Measurements from ENCODE around the gene MLPH. TPM values are rescaled to one million over a fixed set of nuclear protein-coding genes. Genes with fewer than 3 reads are reported as not detected.

MLPH gene
- total RNA-seq, 2 experiments from 2014 or later, result not detected

DNA sequence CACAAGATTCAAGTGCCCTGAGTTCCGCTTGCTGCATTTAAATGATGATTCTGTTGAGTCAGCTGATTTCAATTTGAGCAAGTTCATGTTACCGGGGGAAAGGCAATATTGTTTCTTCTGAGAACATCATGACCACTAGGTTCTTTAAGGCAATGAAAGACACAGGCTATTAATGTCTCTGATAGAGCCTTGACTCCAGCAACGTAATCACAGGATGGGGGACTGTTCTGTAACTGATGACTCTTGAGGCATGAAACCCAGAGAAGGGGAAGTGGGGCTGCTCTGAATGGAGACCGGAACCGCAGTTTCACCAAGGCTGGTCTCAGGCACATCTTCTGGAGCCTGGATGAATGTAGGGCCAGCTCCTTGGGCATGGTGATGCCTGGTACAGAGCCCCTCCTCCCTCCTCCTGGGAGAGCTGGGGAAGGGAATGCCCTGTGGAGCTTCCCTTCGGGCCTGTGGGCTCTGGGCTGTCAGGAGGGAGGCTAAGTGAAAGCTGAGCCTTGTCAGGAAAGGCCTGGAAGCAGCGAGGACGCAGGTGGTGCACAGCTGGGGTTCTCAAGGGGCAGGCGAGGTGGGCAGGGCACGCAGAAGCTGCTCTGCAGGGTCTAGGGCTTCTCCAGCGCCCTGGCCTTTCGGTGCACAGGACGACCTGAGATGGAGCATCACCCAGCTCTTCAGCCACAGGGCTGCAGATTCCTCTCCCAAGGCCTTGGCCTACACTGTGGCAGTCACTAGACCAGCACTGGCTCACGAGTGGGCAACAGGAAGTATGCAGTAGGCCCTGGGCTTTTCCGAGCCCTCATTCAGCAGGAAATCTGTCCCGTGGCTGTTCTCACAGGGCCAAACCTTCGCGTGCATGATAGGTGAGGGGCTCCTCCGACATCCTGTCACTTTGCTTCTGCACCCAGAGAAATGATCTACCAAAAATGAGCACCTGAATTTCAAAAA is 42.7 kb downstream of the MLPH start:
- ChIA-PET POLR2A (no interaction called here), CTCF (interaction anchor here (1.1 to 2.6 kb wide), 2 partner anchors 17 to 30 kb away, joined by 3 to 7 read pairs; no protein-coding TSS in a partner anchor)

DNA sequence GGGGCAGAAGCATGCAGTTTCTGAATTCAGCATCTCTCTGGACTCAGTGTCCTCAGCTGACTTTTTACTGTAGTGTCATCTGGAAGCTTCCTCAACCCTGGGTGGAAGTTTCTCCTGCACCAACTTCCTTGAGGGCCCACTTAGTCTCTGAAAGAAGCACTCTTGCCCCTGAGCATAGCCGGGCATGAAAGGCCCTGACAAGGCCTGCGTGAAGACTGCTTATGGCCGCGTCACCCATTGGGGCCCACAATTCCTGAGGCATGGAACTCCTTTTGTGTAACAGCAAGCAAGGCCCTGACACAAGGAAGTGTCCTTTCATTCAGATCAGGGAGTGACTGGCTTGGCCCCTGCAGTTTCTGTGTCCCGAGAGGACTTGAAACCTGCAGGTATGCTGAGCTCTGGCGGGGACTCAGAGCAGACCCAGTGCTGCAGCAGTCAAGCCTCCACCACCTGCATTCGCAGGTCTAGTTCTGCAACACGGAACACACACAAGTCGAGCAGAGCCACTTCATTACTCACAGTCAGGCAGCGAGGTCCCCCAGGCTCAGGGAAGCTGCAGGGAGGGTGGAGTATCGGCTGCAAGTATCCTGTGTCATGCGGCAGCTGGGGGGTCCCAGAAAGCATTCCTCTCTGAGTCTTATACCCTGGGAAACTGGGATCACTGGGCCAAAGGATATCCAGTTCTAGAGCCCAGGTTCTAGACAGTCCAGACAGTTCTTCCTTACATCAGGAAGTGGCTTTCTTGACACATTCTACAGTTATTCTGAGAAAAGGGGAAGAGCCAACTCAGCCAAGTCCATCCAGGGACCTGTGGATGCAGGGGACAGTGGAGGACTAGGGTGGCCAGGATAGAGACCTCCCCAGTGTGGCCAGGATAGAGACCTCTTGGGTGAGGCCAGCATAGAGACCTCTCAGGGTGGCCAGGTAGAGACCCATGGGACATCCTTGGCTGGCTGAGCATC is 43.7 kb downstream of the MLPH start:
- ChIA-PET POLR2A (no interaction called here), CTCF (interaction anchor here (1.1 to 2.6 kb wide), 2 partner anchors 18 to 29 kb away, joined by 3 to 7 read pairs; no protein-coding TSS in a partner anchor)

DNA sequence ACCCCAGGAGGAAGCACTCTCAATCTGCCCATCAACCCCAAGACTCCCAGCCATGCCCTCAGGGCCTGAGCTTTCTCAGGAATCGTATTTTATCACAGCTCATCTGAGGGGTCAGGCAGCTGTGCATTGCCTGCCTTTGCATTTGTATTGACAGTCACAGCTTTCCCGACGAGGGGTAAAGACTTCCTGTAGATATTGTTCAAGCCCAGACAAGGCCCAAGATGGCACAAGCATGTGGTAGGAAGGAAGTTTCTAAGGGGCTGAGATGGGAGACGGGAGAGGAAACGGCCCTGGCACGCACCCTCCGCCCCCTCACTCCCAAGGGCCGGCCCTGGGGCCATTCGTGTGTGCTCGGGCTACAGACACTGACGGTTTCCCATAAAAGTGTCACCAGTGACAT is 45.1 kb downstream of the MLPH start:
- ChIA-PET CTCF (interaction anchor here (1.6 to 1.8 kb wide), 2 partner anchors 14 to 40 kb away, joined by 3 to 7 read pairs; no protein-coding TSS in a partner anchor), POLR2A (no interaction called here)

DNA sequence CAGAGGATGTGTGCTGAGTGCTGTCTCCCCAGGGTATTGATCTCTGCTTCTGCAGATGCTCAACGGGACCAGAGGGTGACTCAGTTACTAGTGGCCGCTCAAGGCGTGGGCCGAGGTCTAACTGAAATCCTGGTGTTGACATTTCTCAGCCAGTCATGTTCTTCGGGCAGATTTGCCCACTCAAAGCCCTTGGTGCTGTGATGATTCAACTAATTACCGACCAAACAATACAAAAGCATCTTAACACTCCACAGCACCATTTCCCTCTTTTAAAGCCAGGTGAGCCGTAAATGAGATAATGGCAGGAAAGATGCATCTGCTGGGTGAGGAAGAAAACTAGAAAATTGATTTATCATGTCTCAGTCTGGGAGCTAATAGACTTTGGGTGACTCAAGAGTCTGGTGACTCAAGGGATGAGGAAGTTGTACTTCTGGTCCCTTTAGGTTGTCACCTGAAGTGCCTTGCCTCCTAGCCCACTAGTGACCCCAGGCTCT is 46.7 kb downstream of the MLPH start:
- ChIA-PET POLR2A (no interaction called here), CTCF (no interaction called here)

DNA sequence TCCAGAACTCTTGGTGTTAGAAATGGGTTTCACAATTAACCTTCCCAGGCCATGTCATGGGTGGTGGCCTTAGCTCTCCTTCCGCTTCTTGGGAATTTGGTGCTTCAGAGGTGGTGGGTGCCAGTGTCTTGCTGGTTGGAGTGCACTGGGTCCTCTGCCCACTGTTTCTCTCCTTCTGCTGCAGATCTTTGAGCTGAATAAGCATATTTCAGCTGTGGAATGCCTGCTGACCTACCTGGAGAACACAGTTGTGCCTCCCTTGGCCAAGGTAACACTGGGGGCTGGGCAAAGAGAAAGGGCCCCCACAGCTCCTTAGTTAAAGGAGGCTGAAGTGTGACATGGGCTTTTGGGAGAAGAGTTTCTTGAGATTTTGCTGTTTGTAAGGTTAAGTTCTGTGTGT is 47.3 kb downstream of the MLPH start:
- ChIA-PET POLR2A (no interaction called here), CTCF (no interaction called here)

DNA sequence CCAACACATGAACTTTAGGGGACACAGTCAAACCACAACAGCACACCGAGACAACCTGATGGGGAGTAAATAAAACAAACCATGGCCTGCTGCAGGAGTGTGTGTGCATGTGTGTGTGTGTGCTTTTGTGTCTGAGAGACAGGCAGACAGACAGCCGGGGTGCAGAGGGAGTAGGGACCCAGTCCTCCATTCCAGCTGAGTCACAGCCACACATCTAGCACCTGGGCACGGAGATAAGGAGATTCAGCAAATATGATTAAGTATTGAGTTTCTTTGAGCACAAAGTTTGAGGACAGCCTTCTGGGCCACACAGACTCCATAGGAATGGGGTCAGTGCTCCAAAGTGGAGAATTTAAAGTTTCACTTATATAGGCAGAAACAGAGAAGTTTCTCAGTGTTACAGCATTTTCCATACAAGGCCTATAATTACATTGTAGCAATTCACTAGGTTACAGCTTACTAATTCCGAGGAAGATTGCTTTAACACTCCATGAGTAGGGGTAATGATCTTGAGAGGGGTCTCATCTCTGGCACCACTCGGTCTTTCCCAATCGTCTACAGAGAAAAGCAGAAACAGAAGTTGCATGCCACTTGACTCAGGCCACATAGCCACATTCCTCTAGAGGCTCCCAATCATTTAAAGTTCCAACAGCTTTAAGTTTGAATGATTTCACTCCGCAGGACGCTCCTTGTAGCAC is 48.5 kb downstream of the MLPH start:
- CTCF ChIA-PET, result interaction anchor here (0.7 to 1.3 kb wide), 2 partner anchors 23 to 36 kb away, joined by 4 read pairs; no protein-coding TSS in a partner anchor
- POLR2A ChIA-PET, result no interaction called here

DNA sequence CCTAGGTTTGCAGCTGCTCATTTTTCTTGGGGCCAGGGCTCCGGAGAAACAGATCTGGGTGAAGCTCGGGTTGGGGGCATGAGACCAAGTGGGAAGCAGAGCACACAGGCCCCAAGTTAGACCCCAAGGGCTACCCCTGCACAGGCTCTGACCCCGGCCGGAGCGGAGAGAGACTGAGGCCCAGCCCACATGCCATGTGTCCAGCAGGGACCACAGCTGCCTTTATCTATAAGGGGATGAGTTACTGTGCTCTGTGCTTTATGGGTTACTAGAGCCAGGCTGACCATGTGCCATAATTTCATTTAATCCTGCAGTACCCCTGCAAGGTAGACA is 49.0 kb downstream of the MLPH start:
- CTCF ChIA-PET, result interaction anchor here (0.7 to 1.3 kb wide), 2 partner anchors 24 to 36 kb away, joined by 4 read pairs; no protein-coding TSS in a partner anchor
- POLR2A ChIA-PET, result no interaction called here

DNA sequence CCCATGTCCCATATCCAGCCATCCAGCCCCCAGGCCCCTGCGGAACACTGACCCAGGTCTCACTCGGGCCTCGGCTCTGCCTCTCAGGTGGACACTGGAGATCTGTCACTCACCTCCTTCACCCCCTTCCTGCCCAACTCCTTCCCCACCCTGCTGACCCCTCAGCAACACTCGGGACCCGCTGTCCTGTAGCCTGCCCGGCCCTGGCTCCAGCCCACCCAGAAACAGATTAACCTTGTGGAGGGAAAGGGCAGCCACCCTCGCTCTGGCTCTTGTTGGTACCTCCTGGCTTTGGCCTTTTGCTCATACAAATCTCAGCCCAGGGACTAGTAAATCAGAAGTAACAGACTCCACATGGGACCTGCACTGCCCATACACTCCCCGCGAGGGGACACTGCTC is 49.6 kb downstream of the MLPH start:
- POLR2A ChIA-PET, result no interaction called here
- CTCF ChIA-PET, result interaction anchor here (1.3 kb wide), 1 partner anchor 35 kb away, joined by 4 read pairs; no protein-coding TSS in a partner anchor

DNA sequence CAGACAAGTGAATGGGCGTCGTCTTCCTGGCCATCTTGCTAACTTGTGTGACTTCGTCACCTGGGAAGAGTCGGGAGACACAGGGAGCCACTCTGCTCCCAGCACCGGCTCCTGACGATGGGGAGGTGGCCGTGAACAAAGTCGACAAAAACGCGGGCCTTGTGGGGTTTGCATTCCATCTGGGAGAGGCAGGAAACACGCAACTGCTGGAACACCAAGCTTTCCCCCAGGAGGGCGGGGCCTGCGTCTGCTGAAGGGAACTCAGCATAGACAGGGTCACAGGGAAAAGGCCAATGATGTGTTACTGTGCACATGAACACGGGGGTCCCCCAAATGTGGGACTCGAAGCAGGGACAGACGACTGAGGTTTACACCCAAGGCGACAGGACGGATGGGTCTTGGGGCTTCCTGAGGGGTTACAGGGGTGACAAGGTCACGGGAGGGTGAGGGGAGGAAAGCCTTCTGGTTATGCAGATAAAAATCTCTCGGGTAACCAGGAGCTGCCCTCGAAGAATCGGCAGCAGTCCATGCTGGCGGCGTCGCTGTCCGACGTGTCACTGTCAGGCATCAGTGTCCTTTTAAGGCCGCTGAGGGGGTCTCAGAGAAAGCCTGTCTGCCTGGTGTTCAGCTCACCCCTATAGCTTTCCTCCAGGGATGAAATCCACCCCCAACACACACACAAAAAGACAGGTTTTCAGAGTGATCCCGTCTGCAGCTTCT is 51.1 kb downstream of the MLPH start:
- ChIA-PET POLR2A (no interaction called here), CTCF (interaction anchor here (1.3 kb wide), 1 partner anchor 25 kb away, joined by 3 read pairs; no protein-coding TSS in a partner anchor)

DNA sequence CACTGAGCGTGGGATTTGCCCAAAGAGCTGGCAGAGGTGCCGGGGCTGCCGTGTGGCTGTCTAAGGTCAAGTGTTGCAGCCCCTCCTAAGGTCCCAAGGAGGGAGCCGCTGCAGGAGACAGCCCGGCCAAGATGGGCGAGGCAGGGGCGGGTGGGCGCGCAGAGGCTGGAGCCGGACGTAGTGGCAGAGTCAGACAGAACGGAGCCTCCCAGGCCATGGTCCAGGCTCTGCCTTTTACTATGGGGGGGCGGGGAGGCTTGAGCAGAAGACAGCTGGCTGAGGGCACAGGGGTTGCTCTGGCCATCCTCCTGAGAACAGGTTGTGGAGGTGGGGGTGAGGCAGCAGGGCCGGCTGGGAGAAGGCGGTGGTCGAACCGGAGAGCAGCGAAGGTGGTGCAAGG is 51.9 kb downstream of the MLPH start:
- ChIA-PET POLR2A (no interaction called here), CTCF (interaction anchor here (1.3 kb wide), 1 partner anchor 26 kb away, joined by 3 read pairs; no protein-coding TSS in a partner anchor)

DNA sequence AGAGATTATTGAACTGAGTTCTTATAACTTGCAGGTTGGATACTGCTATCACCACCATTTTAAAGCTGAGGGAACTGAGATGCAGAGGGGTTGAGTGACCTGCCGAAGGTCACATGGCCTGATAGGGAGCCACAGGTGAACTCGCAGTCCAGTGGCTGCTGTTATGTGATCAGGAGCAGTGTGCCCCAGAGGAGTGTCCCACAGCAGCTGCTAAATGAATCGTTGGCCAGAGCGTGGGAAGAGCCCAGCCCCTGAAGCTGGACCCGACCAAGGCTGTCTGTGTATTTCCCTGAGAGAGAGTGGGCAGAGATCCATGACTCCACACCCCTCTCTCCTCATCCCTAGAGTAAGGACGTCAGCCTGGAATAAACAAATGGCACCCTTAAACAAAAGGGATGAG is 52.6 kb downstream of the MLPH start:
- ChIA-PET CTCF (no interaction called here), POLR2A (no interaction called here)

DNA sequence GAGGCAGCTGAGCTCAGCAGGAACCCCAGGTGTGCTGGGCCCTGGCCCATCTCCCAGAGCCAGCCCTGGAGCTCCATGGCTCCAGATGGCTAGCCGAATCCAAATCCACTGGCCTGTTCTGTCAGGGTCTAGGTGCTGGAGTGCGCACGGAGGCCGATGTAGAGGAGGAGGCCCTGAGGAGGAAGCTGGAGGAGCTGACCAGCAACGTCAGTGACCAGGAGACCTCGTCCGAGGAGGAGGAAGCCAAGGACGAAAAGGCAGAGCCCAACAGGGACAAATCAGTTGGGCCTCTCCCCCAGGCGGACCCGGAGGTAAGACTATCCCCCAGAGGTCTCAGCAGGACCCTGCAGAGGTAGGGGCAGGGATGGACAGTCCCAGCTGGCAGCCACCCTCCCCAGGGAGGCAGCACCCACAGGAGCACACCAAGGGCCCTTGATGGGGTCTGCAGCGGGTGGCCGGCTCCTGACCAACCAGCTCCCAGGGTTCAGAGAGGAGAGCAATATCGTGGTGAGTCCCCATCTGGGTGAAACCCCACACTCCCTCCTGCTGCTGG is 53.2 kb downstream of the MLPH start:
- ChIA-PET CTCF (no interaction called here), POLR2A (no interaction called here)

DNA sequence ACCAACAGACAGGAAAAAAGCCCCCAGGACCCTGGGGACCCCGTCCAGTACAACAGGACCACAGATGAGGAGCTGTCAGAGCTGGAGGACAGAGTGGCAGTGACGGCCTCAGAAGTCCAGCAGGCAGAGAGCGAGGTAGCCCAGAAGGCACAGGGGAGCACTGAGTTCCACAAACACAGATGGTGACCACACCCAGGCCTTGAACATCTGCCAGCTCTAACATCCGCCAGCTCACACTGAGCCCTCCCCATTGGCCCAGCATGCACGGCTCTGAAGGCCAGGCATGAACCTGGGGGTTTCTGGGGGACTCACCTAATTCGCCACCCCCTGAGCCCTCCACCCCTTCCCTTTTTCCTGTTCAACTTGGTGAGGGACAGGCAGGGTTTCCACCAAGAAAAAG is 53.8 kb downstream of the MLPH start:
- ChIA-PET POLR2A (no interaction called here), CTCF (no interaction called here)

DNA sequence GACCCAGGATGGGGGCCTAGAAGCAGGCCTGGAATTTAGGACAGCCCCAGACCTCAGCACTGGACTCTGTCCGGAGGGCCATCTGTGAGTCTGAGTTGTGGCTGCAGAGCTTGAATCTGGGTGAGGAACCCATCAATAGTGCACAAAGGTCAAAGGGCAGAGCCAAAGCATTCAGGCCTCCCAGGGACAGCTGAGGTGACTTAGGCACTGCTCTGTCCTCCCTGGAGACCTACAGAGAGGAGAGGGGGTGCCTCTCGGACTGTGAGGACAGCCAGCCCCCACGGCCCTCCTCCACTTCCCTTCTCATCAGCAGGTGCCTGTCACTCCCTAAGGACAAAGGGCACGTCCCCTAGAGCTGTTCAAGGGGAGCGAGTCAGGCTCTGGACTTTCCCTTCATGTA is 54.2 kb downstream of the MLPH start:
- ChIA-PET POLR2A (no interaction called here), CTCF (no interaction called here)

DNA sequence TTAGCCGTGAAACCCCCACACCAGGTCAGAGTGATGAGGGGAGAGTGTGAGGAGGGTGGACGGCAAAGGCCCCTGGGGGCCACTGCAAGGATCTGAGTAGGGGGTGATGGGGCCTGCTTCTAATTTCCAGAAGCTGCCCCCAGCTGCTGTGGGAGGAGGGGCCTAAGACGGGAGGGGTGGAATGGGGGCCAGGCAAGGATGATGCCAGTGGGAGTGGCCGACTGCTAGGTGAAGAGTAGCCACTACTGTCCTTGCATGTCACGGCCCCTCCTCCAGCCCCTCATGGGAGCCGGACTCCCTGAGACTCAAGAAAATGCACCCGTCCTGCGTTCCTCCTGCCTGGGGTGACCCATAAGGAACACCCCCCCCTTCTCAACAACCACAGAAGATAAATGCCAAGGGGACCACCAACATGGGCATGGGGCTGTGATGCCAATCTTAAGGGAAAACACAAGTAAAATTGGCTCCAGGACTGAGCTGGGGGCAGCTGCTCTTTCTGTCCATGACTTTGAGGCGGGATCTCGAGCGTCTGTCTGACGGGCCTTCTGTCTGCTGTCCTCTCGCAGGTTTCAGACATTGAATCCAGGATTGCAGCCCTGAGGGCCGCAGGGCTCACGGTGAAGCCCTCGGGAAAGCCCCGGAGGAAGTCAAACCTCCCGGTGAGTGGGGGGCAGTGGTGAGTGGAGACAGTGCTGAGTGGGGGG is 55.1 kb downstream of the MLPH start:
- CTCF ChIA-PET, result no interaction called here
- POLR2A ChIA-PET, result no interaction called here

DNA sequence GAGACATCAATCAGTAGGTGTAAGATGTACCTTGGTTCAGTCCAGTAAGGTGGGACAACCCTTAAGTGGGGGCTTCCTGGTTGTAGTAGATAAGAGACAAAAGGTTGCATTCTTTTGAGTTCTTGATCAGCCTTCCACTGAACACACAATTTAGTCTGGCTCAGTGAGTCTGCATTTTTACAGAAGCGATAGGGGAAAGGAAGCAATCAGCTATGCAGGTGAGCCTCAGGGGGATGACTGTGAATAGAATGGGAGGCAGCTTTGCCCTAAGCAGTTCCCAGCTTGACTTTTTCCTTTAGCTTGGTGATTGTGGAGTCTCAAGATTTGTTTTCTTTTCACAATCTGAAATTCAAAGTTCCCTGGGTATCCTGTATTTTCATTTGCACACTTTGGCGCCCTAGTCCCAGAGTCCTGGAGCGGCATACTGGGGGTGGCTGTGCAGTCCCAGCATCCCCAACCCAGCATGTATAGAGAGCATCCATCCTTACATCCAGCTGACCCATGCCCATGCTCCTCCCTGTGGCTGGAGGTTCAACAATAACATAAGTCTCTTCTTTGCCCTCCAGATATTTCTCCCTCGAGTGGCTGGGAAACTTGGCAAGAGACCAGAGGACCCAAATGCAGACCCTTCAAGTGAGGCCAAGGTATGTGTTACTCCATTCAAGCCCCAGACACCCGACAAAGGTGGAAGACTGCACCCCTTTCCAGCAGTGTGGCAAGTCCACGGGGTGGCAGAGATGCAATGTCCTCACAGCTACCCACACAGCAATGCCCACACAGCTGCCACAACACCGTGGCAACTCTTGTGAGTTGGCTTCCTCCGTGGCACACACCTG is 59.2 kb downstream of the MLPH start:
- POLR2A ChIA-PET, result no interaction called here

DNA sequence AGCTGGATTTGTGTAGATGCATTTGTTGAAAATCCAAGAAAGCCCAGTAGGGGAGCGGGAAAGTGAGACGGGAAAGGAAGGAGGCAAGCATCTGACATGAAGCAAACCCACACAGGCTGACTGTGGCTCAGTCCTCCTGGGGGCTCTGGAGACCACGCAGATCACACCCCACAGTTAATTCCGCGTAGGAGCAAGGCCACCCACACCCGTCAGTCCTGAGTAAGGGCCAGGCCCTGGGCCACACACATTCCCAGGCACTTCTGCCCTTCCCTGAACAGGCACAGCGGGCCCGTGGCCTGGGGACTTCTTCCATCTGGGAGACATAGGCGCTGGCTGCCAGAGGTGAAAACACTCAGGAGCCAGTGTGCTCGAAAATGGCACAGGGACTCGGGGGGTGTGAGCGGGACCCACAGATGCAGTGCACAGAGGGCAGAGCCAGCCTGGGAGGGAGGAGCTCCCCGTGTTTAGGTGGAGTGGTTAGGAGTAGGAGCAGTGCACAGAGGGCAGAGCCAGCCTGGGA is 59.9 kb downstream of the MLPH start:
- ChIA-PET CTCF (interaction anchor here (1.2 kb wide), 1 partner anchor 15 kb away, joined by 3 read pairs; no protein-coding TSS in a partner anchor), POLR2A (no interaction called here)

More for the DNA sequence above, 59.2 kb downstream of the MLPH start:
- CTCF ChIA-PET, result interaction anchor here (1.2 kb wide), 1 partner anchor 14 kb away, joined by 3 read pairs; no protein-coding TSS in a partner anchor

Measured in activated CD8-positive, alpha-beta memory T cell treated with anti-CD3 and anti-CD28 coated beads for 36 hours (primary cell).